ENCODE data around the gene MLF1. TPM values are rescaled to one million over a fixed set of nuclear protein-coding genes. Genes with fewer than 3 reads are reported as not detected.

Gene MLF1
- total RNA-seq (2022) (53.0 and 53.1 TPM in 2 replicates), Bru-seq, nascent RNA (percentile 75 among the genes with signal in this experiment), BruChase-seq, experiment 1, labeled RNA remaining after a 6-hour chase (percentile 74 among the genes with signal in this experiment), BruChase-seq, experiment 2, labeled RNA remaining after a 2-hour chase (percentile 65 among the genes with signal in this experiment)
- long read RNA-seq, transcript MLF1-210 (8 exons, 1,247 nt) = minor isoform, 5 of 143 reads
- long read RNA-seq, transcript MLF1-202 (7 exons, 2,222 nt) = minor isoform, 32 of 143 reads
- long read RNA-seq, transcript MLF1-201 (7 exons, 2,203 nt) = major isoform, 95 of 143 reads
- long read RNA-seq, partial matches to known transcripts = 1 of 143 reads
- long read RNA-seq, other reads (novel, unspliced or antisense) = 10 of 143 reads

GRCh38 chr3:158570999-158571702 lies at the start of gene MLF1:
Gene MLF1, plus strand, starts transcription at chr3:158571194. Its CDS starts 107 bp downstream, at chr3:158571301.
- Mint-ChIP-seq H3K36me3 (ENCODE audit: insufficient read depth, unreplicated experiment) (peaks cover 26% of the 10 kb centered on the region), H3K27ac (ENCODE audit: unreplicated experiment) (peak within 1 kb of the TSS; percentile 93), H3K27me3 (ENCODE audit: unreplicated experiment) (no peaks in the 10 kb centered on the region), H3K9me3 (ENCODE audit: low read depth, unreplicated experiment) (no peaks in the 10 kb centered on the region), H3K4me1 (ENCODE audit: low read depth, unreplicated experiment) (peaks cover 13% of the 10 kb centered on the region), H3K4me3 (ENCODE audit: low read depth, unreplicated experiment) (peak within 1 kb of the TSS; percentile 83)
- BruUV-seq (replicated peaks) = no TSS peak
- CTCF ChIA-PET = interaction anchor here (0.5 to 2.7 kb wide), 10 partner anchors 10 to 965 kb away, joined by 3 to 12 read pairs (median 4); partner anchors contain the start of gene GFM1
- TF ChIP-seq CTCF (IDR thresholded peaks at IDR 0.05; ENCODE audit: unreplicated experiment) = no peak
- intact Hi-C loops (cut with micrococcal nuclease; ENCODE audit: unreplicated experiment) = no loop called here
- DNase-seq = peak; percentile 100

GRCh38 chr3:158522221-158523136 lies 48.5 kb upstream of the MLF1 start:
- CTCF ChIA-PET = no interaction called here
- H3K9me3 Mint-ChIP-seq (ENCODE audit: low read depth, unreplicated experiment) = no peaks in the 10 kb centered on the region
- no peak for TF ChIP-seq CTCF (IDR thresholded peaks at IDR 0.05; ENCODE audit: unreplicated experiment)
- no peaks in the 10 kb centered on the region for H3K36me3 Mint-ChIP-seq (ENCODE audit: insufficient read depth, unreplicated experiment)
- DNase-seq = no peak
- intact Hi-C loops (cut with micrococcal nuclease; ENCODE audit: unreplicated experiment) = no loop called here
- no peak overlapping the region for H3K27ac Mint-ChIP-seq (ENCODE audit: unreplicated experiment)
- H3K4me3 Mint-ChIP-seq (ENCODE audit: low read depth, unreplicated experiment) = no peak overlapping the region
- no peaks in the 10 kb centered on the region for H3K27me3 Mint-ChIP-seq (ENCODE audit: unreplicated experiment)
- BruUV-seq (replicated peaks) = no TSS peak
- H3K4me1 Mint-ChIP-seq (ENCODE audit: low read depth, unreplicated experiment) = no peaks in the 10 kb centered on the region

GRCh38 chr3:158528076-158528674 lies 42.8 kb upstream of the MLF1 start:
- Mint-ChIP-seq H3K27me3 (ENCODE audit: unreplicated experiment) (no peaks in the 10 kb centered on the region), H3K4me1 (ENCODE audit: low read depth, unreplicated experiment) (peaks cover 8% of the 10 kb centered on the region), H3K27ac (ENCODE audit: unreplicated experiment) (no peak overlapping the region), H3K36me3 (ENCODE audit: insufficient read depth, unreplicated experiment) (no peaks in the 10 kb centered on the region), H3K4me3 (ENCODE audit: low read depth, unreplicated experiment) (no peak overlapping the region), H3K9me3 (ENCODE audit: low read depth, unreplicated experiment) (no peaks in the 10 kb centered on the region)
- no peak for TF ChIP-seq CTCF (IDR thresholded peaks at IDR 0.05; ENCODE audit: unreplicated experiment)
- CTCF ChIA-PET = no interaction called here
- no TSS peak for BruUV-seq (replicated peaks)
- DNase-seq = no peak
- intact Hi-C loops (cut with micrococcal nuclease; ENCODE audit: unreplicated experiment) = no loop called here

- Mint-ChIP-seq H3K4me1 (ENCODE audit: low read depth, unreplicated experiment) (peaks cover 8% of the 10 kb centered on the region), H3K4me3 (ENCODE audit: low read depth, unreplicated experiment) (no peak overlapping the region), H3K36me3 (ENCODE audit: insufficient read depth, unreplicated experiment) (no peaks in the 10 kb centered on the region), H3K9me3 (ENCODE audit: low read depth, unreplicated experiment) (no peaks in the 10 kb centered on the region), H3K27me3 (ENCODE audit: unreplicated experiment) (no peaks in the 10 kb centered on the region), H3K27ac (ENCODE audit: unreplicated experiment) (no peak overlapping the region)
- CTCF ChIA-PET = interaction anchor here (1.1 to 1.2 kb wide), 2 partner anchors 33 to 925 kb away, joined by 3 to 7 read pairs; no protein-coding TSS in a partner anchor
- intact Hi-C loops (cut with micrococcal nuclease; ENCODE audit: unreplicated experiment) = loop anchor here (5.0 to 10.0 kb wide), 5 partner anchors 74 to 664 kb away; no protein-coding TSS in a partner anchor
- TF ChIP-seq CTCF (IDR thresholded peaks at IDR 0.05; ENCODE audit: unreplicated experiment) = no peak
- BruUV-seq (replicated peaks) = no TSS peak
- DNase-seq = peak; percentile 20
Measured at GRCh38 chr3:158531334-158531733, 39.7 kb upstream of the MLF1 start.
